Skeletal muscle satellite cell (primary cell): ENCODE results near the gene ZFAND3.

Experiments used
- H3K27me3 ChIP-seq: 2 replicates; pipeline ENCODE4 v1.7.0; 2013; ENCODE audit warnings: low read length; ENCODE audit not compliant: control insufficient read depth, insufficient read depth
- H3K36me3 ChIP-seq: 2 replicates; pipeline ENCODE4 v1.7.0; 2013; ENCODE audit warnings: mild to moderate bottlenecking, control low read depth, low read length; ENCODE audit not compliant: insufficient read depth
- H3K4me1 ChIP-seq: 2 replicates; pipeline ENCODE4 v1.7.0; 2013; ENCODE audit warnings: low read length; ENCODE audit not compliant: control insufficient read depth, insufficient read depth
- H3K4me2 ChIP-seq: 2 replicates; pipeline ENCODE4 v1.7.0; 2013; ENCODE audit warnings: mild to moderate bottlenecking, low read length
- H3K4me3 ChIP-seq: 2 replicates; pipeline ENCODE4 v1.7.0; 2013; ENCODE audit warnings: low read length
- H3K9ac ChIP-seq: 2 replicates; pipeline ENCODE4 v1.7.0; 2013; ENCODE audit warnings: mild to moderate bottlenecking, low read depth, low read length, moderate library complexity
- H3K9me3 ChIP-seq: replicated peaks from 2 replicates; pipeline ENCODE4 v1.7.0; 2013; ENCODE audit warnings: mild to moderate bottlenecking, control low read depth, low read length

The ZFAND3 gene

DNA sequence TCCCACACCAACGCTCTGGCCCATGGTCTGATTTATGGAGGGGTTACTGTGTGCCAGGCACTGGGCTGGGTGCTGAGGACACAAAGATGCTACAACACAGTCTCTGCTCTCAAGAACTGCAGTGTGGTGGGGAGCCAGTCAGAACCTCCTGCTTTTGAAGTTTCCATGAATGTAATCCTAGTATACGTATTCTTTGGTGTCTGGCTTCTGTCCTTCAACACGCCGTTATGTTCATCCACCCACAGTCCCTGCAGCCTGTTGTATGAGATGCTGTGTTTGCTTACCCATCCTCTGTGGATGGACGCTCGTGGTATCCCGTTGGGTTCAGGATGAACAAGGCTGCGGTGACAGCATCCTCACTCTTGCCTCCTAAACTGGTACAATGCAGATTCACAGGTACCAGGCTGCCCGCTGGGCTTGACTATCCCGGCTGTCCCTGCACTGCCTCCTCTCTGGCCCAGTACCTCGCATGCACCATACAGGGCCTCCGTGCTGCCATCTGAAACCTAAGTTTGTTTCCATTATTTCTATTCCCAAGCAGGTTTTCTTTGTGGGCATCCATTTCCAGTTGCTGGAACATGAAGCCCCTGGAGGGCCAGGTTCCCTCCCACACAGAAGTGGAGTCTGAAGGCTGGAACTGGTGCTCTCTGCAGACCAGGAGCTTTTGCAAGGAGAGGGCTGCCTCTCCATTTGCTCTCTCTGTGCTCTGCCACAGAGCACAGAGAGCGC lies 364.5 kb downstream of the ZFAND3 start:
- no peak overlapping the region for H3K9ac ChIP-seq
- no peaks in the 10 kb centered on the region for H3K36me3 ChIP-seq
- no peaks in the 10 kb centered on the region for H3K9me3 ChIP-seq
- H3K4me3 ChIP-seq = no peak overlapping the region
- H3K27me3 ChIP-seq = no peaks in the 10 kb centered on the region
- H3K4me2 ChIP-seq = no peak overlapping the region
- no peaks in the 10 kb centered on the region for H3K4me1 ChIP-seq

DNA sequence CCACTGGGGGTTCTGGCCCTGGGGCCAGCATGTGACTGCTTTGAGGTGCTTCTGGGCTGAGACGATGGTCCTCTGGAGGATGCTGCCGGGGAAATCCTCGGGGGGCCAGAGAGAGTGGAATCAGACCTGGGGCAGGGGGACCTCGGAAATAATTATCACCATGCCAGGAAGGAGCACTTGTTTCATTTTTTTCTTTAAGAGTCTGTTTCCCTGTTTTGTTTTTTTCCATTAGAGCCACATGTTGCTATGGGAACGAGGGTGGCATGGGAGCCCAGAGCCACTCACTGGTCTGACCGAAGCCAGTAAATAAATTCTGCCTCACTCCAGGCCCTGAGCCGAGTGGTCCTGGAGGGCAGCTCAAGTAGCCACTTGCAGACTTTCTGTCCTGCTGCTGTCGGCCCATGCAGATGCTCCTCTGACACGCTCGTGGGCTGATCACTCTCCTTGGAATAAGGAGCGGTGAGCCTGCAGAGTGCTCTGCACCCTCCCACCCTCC lies 365.1 kb downstream of the ZFAND3 start:
- no peaks in the 10 kb centered on the region for H3K36me3 ChIP-seq
- H3K4me3 ChIP-seq = no peak overlapping the region
- no peaks in the 10 kb centered on the region for H3K9me3 ChIP-seq
- no peaks in the 10 kb centered on the region for H3K27me3 ChIP-seq
- no peak overlapping the region for H3K4me2 ChIP-seq
- H3K9ac ChIP-seq = no peak overlapping the region
- H3K4me1 ChIP-seq = no peaks in the 10 kb centered on the region

DNA sequence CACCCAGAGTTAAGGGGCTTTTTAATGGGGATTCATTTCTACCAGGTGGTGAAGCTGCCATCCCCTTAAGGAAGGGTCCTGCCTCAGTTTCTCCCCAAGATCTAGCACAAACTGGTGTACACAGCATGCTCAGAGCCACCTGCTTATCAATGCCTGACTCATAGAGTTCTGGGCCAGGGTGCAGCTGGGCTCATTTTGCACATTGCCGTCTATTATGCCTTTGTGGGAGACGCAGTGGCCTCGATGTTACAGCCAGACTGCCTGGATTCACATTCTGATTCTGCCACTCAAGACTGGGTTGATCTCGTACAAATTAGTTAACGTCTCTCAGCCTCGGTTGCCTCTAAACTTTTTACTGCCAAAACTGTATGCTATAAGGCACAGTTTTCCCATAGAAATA lies 365.7 kb downstream of the ZFAND3 start:
- Histone ChIP-seq H3K4me3 (no peak overlapping the region), H3K27me3 (no peaks in the 10 kb centered on the region), H3K9ac (no peak overlapping the region), H3K9me3 (no peaks in the 10 kb centered on the region), H3K4me1 (no peaks in the 10 kb centered on the region), H3K36me3 (no peaks in the 10 kb centered on the region), H3K4me2 (no peak overlapping the region)

DNA sequence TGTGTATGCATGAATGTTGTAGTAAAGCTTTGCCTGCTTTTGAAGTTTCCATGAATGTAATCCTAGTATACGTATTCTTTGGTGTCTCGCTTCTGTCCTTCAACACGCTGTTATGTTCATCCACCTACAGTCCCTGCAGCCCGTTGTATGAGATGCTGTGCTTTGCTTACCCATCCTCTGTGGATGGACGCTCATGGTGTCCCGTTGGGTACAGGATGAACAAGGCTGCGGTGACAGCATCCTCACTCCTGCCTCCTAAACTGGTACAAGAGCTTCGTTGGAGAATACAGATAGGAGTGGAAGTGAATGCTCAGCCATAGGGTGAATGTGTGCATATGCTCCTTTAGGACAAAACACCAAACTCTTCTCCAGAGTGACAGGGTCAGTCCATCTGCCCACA lies 366.2 kb downstream of the ZFAND3 start:
- H3K36me3 ChIP-seq = no peaks in the 10 kb centered on the region
- H3K9me3 ChIP-seq = no peaks in the 10 kb centered on the region
- no peaks in the 10 kb centered on the region for H3K27me3 ChIP-seq
- no peak overlapping the region for H3K9ac ChIP-seq
- H3K4me2 ChIP-seq = no peak overlapping the region
- no peaks in the 10 kb centered on the region for H3K4me1 ChIP-seq
- no peak overlapping the region for H3K4me3 ChIP-seq

DNA sequence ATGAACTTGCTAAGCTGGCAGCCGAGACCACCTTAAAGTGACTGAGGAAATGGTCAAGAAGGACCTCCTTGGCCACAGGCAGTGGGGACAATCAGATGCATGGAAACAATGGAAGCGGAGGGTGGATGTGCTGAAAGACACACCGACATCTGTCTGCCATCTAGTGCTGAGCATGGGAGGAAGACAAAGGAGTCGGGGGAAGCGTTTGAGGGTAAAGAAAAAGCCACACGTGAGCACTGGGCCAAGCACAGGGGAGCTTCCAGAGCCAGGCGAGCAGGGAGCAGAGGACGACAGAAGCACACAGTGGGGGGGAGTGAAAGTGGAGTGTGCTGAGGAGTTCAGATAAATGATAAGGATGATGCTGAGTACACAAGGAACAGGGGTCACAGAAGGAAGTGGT lies 367.8 kb downstream of the ZFAND3 start:
- H3K9me3 ChIP-seq = no peaks in the 10 kb centered on the region
- H3K4me3 ChIP-seq = no peak overlapping the region
- H3K27me3 ChIP-seq = no peaks in the 10 kb centered on the region
- H3K9ac ChIP-seq = no peak overlapping the region
- H3K4me1 ChIP-seq = no peaks in the 10 kb centered on the region
- no peaks in the 10 kb centered on the region for H3K36me3 ChIP-seq
- H3K4me2 ChIP-seq = no peak overlapping the region

DNA sequence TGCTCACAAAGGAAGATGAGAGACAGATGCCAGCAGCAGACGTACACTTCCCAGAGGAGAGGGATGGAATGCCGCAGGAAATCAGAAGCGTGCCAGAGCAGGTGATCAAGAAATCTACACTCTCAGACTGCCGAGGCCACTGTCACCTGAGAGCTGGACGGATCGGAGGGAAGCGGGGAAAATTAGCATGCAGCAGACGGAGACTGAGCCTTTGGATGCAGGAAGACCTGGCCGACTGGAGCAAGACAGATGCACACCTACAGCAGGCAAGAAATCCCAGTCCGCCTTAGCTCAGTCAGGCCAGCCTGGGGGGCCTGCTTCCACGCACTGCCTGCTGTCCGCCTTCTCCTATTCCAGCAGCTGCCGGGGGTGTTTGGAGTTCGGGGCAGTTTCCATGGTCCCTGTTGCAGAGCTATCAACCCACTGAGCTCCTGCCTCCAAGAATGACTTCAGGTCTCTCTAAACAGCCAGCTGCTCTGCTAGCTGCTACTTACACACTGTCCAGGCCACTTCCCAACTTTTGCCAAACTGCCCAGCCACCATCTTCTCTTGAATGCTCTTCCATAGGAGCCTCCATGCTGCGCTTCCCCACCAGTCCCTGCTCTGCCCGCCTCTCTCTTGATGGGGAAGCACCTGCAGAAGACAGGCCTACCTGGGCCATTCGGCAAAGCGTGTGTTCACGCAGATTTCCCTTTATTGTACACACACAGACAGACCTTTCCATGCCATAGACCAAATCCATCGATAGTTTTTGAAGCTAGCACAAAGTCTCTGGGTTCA lies 368.5 kb downstream of the ZFAND3 start:
- Histone ChIP-seq H3K9ac (no peak overlapping the region), H3K4me2 (no peak overlapping the region), H3K4me3 (no peak overlapping the region), H3K36me3 (no peaks in the 10 kb centered on the region), H3K9me3 (no peaks in the 10 kb centered on the region), H3K4me1 (no peaks in the 10 kb centered on the region), H3K27me3 (no peaks in the 10 kb centered on the region)

DNA sequence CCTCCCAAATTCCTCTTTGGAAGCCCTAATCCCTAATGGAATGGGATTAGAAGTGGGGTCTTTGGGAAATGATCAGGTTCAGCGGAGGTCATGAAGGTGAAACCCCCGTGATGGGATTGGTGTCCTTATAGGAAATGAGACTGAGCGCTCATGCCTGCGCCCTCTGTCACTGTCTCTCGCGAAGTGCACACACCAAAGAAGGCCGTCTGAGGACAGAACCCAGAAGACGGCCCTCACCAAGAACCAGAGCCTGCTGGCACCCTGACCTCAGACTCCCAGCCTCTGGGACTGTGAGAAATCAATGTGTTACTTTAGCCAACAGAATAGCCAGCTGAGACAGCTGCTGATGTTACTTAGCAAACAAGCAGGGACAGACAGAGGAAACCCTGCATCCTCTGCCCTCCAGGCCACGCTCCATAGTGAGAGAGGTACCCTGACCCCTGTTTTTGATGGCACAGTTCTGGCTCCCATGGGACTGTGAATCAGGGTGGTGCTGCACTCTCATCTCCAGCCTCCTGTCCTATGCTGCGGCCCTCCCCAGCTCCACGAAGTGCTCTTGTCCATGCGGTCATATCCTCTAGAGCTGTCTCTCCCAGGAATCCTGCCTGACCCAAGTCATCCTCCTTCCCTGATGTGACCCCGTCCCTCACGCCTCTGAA lies 369.3 kb downstream of the ZFAND3 start:
- H3K4me2 ChIP-seq = no peak overlapping the region
- H3K36me3 ChIP-seq = no peaks in the 10 kb centered on the region
- no peaks in the 10 kb centered on the region for H3K27me3 ChIP-seq
- H3K4me1 ChIP-seq = no peaks in the 10 kb centered on the region
- H3K9me3 ChIP-seq = no peaks in the 10 kb centered on the region
- H3K4me3 ChIP-seq = no peak overlapping the region
- no peak overlapping the region for H3K9ac ChIP-seq

DNA sequence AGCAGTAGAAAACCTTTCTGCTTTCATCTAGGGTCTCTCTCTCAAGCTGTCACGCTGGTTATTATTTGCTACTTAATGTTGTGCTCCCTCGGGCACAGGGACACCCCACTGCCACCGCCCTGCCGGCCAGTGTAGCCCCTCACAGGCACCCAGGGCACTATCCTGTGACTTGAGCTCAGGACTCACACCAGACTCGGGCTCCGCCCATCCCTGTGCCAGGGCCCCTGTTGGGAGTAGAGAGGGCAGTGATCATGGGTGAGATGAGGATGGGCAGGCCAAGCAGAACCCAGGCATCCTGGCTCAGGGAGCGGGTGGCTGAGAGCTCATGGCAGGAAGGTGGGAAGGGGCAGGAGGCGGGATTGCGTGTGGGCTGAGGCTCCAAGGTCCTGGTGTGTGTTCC lies 371.9 kb downstream of the ZFAND3 start:
- Histone ChIP-seq H3K4me2 (no peak overlapping the region), H3K4me1 (no peaks in the 10 kb centered on the region), H3K36me3 (no peaks in the 10 kb centered on the region), H3K9ac (no peak overlapping the region), H3K9me3 (no peaks in the 10 kb centered on the region), H3K27me3 (no peaks in the 10 kb centered on the region), H3K4me3 (no peak overlapping the region)

DNA sequence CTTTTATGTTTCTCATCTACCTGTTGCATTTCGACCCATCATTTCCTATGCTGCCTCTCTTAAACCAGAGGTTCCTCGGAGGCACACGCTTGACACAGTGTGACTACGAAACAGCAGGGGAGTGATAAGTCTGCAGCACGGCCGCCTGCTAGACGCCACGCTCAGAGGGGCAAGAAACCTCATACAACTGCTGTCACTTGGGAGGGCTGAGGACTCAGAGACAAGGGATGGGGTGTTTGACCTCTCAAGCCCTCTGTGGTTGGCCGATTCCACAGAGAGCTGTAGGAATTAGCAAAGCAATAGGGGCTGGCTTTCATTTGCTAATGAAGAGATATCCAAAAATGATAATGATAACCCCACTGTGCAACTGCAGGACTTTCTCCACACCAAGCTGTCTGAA lies 372.5 kb downstream of the ZFAND3 start:
- Histone ChIP-seq H3K36me3 (no peaks in the 10 kb centered on the region), H3K27me3 (no peaks in the 10 kb centered on the region), H3K9me3 (no peaks in the 10 kb centered on the region), H3K9ac (no peak overlapping the region), H3K4me1 (no peaks in the 10 kb centered on the region), H3K4me2 (no peak overlapping the region), H3K4me3 (no peak overlapping the region)

DNA sequence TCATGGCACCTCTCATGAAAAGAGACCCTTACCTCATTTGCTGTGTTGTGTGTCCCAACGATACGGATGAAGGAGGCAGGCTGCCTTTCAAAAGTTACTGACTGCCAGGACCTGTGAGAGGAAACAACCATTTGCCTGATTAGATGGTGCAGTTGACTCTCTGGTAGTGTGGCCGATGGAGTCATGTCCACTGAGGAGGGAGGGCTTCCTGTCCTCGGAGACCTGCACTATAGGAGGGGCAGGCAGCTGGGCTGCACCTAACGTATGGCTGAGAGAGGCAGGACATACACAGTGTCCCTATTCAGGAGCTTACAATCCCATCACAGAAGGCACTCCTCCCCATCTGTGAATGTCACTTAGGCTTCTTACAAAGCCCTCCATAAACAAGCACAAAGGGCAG lies 373.0 kb downstream of the ZFAND3 start:
- no peaks in the 10 kb centered on the region for H3K4me1 ChIP-seq
- no peak overlapping the region for H3K4me2 ChIP-seq
- no peak overlapping the region for H3K9ac ChIP-seq
- H3K4me3 ChIP-seq = no peak overlapping the region
- no peaks in the 10 kb centered on the region for H3K9me3 ChIP-seq
- no peaks in the 10 kb centered on the region for H3K27me3 ChIP-seq
- no peaks in the 10 kb centered on the region for H3K36me3 ChIP-seq

DNA sequence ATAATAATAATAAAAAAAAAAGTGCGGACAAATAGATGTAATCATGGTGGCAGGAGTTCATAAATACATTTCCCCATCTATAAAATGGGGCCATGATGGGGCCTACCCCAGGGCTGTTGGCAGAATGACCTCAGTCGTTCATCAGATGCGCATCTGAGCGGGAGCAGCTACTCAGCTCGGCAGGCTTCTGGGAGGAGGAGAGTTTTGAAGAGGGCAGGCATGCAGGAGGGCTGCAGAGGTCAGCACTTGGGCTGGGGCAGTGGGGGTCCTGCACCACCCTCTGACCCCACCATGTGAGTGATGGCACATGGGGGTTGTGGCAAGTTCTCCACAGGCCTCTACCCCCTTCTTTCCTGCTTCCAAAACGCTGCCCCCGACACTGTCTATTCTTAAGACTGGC lies 373.5 kb downstream of the ZFAND3 start:
- no peaks in the 10 kb centered on the region for H3K27me3 ChIP-seq
- H3K9me3 ChIP-seq = no peaks in the 10 kb centered on the region
- H3K36me3 ChIP-seq = no peaks in the 10 kb centered on the region
- H3K4me1 ChIP-seq = no peaks in the 10 kb centered on the region
- H3K9ac ChIP-seq = no peak overlapping the region
- no peak overlapping the region for H3K4me2 ChIP-seq
- H3K4me3 ChIP-seq = no peak overlapping the region
